SK-N-SH (cell line): ENCODE results near the gene STK4. TPM values are rescaled to one million over a fixed set of nuclear protein-coding genes. Genes with fewer than 3 reads are reported as not detected.

ENCODE experiments used
- CTCF ChIA-PET: fragments of 300-600, 350-600 bp; formaldehyde crosslinking; extraction: SDS; loops from one replicate; lab custom pipeline; 2021; lab: Yijun Ruan, JAX
- POLR2A ChIA-PET: fragments of 350-600 bp; sonication (Branson Sonifier 250); formaldehyde crosslinking; extraction: SDS; loops from one replicate; lab custom pipeline; 2020; ENCODE audit warnings: antibody characterized with exemption, inconsistent platforms; lab: Yijun Ruan, JAX
- DNase-seq: peaks from one replicate; pipeline ENCODE4 v3.0.0; 2012
- H2AFZ ChIP-seq: fragments of 200-600 bp; sonication (generic); 2 replicates; pipeline ENCODE4 v1.8.1; 2016; ENCODE audit warnings: antibody characterized with exemption, mild to moderate bottlenecking, low read depth
- H3F3A ChIP-seq: fragments of 200-600 bp; sonication (generic); replicated peaks from 2 replicates; pipeline ENCODE3; 2016; ENCODE audit warnings: antibody characterized with exemption, mild to moderate bottlenecking; ENCODE audit not compliant: insufficient read depth
- H3K27ac ChIP-seq, 2 experiments: fragments of 200-500 bp in 1 of 2; fragments of 200-600 bp in 1 of 2; sonication (Bioruptor generic) in 1 of 2; sonication (generic), shearing (Covaris generic) in 1 of 2; 2 replicates each; pipeline versions ENCODE4 v1.5.1 to v1.6.1; 2014 to 2016; ENCODE audit warnings: low read depth in 2 of 2, inconsistent platforms in 1 of 2, low read length in 1 of 2, mild to moderate bottlenecking in 1 of 2, mixed read lengths in 1 of 2
- H3K27me3 ChIP-seq: fragments of 200-600 bp; sonication (generic), shearing (Covaris generic); 2 replicates; pipeline ENCODE4 v1.6.1; 2016; ENCODE audit warnings: mixed run types; ENCODE audit not compliant: insufficient read depth
- H3K36me3 ChIP-seq, 2 experiments: fragments of 200-500 bp in 1 of 2; fragments of 200-600 bp in 1 of 2; sonication (Bioruptor generic) in 1 of 2; sonication (generic) in 1 of 2; replicated peaks in 1 of 2; 2 replicates each; pipeline versions ENCODE3 to v1.5.1; 2014 to 2016; ENCODE audit warnings: low read length in 1 of 2, mild to moderate bottlenecking in 1 of 2; ENCODE audit not compliant: insufficient read depth in 2 of 2, control insufficient read depth in 1 of 2
- H3K4me1 ChIP-seq, 2 experiments: fragments of 200-500 bp in 1 of 2; fragments of 200-600 bp in 1 of 2; sonication (Bioruptor generic) in 1 of 2; sonication (generic), shearing (Covaris generic) in 1 of 2; 2 replicates each; pipeline versions ENCODE4 v1.5.1 to v1.6.1; 2014 to 2016; ENCODE audit warnings: low read depth in 1 of 2, low read length in 1 of 2, mixed run types in 1 of 2; ENCODE audit not compliant: insufficient read depth in 2 of 2, control insufficient read depth in 1 of 2
- H3K4me2 ChIP-seq: fragments of 200-600 bp; sonication (generic), shearing (Covaris generic); 2 replicates; pipeline ENCODE4 v1.6.1; 2017; ENCODE audit warnings: mixed run types
- H3K4me3 ChIP-seq, 2 experiments: fragments of 200-500 bp in 1 of 2; fragments of 200-600 bp in 1 of 2; sonication (Bioruptor generic) in 1 of 2; sonication (generic), shearing (Covaris generic) in 1 of 2; 2 replicates each; pipeline versions ENCODE4 v1.5.1 to v1.8.1; 2014 to 2016; ENCODE audit warnings: low read depth in 2 of 2, inconsistent platforms in 1 of 2, low read length in 1 of 2, mild to moderate bottlenecking in 1 of 2, mixed read lengths in 1 of 2, moderate library complexity in 1 of 2
- H3K79me2 ChIP-seq: fragments of 200-600 bp; sonication (generic); 2 replicates; pipeline ENCODE4 v1.8.1; 2017; ENCODE audit warnings: mild to moderate bottlenecking; ENCODE audit not compliant: insufficient read depth
- H3K9ac ChIP-seq: fragments of 200-600 bp; sonication (generic); 2 replicates; pipeline ENCODE4 v1.6.1; 2017; ENCODE audit warnings: mixed run types
- H3K9me2 ChIP-seq: fragments of 200-600 bp; sonication (generic); 2 replicates; pipeline ENCODE4 v1.6.1; 2017; ENCODE audit warnings: mixed run types
- H3K9me3 ChIP-seq: fragments of 200-600 bp; sonication (generic); 2 replicates; pipeline ENCODE4 v1.6.1; 2017; ENCODE audit warnings: mixed run types, mild to moderate bottlenecking, moderate library complexity
- H4K20me1 ChIP-seq: fragments of 200-600 bp; sonication (generic); 2 replicates; pipeline ENCODE4 v1.6.1; 2017; ENCODE audit warnings: mild to moderate bottlenecking, mixed run types; ENCODE audit not compliant: insufficient read depth
- CHD2 ChIP-seq: fragments of 150-350 bp; IDR thresholded peaks from 2 replicates; pipeline ENCODE4 v1.6.1; 2018; ENCODE audit warnings: low read length; ENCODE audit not compliant: partially characterized antibody
- ELF1 ChIP-seq: IDR thresholded peaks from 2 replicates; pipeline ENCODE4 v1.4.0; 2012
- EZH2phosphoT487 ChIP-seq: fragments of 200-600 bp; sonication (generic); IDR thresholded peaks from 2 replicates; pipeline ENCODE4 v1.6.1; 2017; ENCODE audit warnings: low read depth, mixed run types, mild to moderate bottlenecking, antibody characterized with exemption, moderate library complexity, borderline replicate concordance
- FOSL2 ChIP-seq: IDR thresholded peaks from 2 replicates; pipeline ENCODE4 v1.4.0; 2012; ENCODE audit warnings: low read depth, mild to moderate bottlenecking, moderate library complexity, borderline replicate concordance
- RAD21 ChIP-seq: IDR thresholded peaks from 2 replicates; pipeline ENCODE4 v1.6.1; 2012; ENCODE audit warnings: mild to moderate bottlenecking, low read length
- RFX5 ChIP-seq: IDR thresholded peaks from 2 replicates; pipeline ENCODE4 v1.6.1; 2012; ENCODE audit warnings: mild to moderate bottlenecking, improper control_type of control experiment, low read length
- WGBS: methylation state at CpG from one replicate; pipeline ENCODE4 v1.1.6; 2017; ENCODE audit warnings: low lambda C conversion rate; 5-methylcytosine and 5-hydroxymethylcytosine counted together
- polyA plus RNA-seq, 3 experiments: library from polyadenylated mRNA; depleted of rRNA; stranded (reverse); fragments of >200 nt; gene quantifications; 2 replicates each; pipeline ENCODE4 v1.2.3, GENCODE V29; 2012
- TF ChIP-seq, protein P1 (sequence below): fragments of 200-600 bp; sonication (generic); IDR thresholded peaks from 2 replicates; pipeline ENCODE4 v1.6.1; 2017; ENCODE audit warnings: antibody characterized with exemption, mild to moderate bottlenecking, moderate library complexity

Gene STK4
- polyA plus RNA-seq, 1 of the 3 experiments (the other 2 are of a cell fraction) = 11.4 TPM

- H3K36me3 ChIP-seq = peaks cover 30 to 75% of the 10 kb centered on the region in 2 experiments
- no peak overlapping the region; a peak in 1 of 4 replicates for H3K27ac ChIP-seq
- POLR2A ChIA-PET = no interaction called here
- H4K20me1 ChIP-seq = no peaks in the 10 kb centered on the region
- peaks cover 15% of the 10 kb centered on the region for H3F3A ChIP-seq
- H3K4me1 ChIP-seq = no peaks in the 10 kb centered on the region
- no peak overlapping the region for H3K4me3 ChIP-seq
- CTCF ChIA-PET = interaction anchor here (0.6 to 1.5 kb wide), 8 partner anchors 15 to 829 kb away, joined by 3 to 8 read pairs (median 3); no protein-coding TSS in a partner anchor
- H3K9me3 ChIP-seq = no peaks in the 10 kb centered on the region
- no peak overlapping the region for H3K4me2 ChIP-seq
- no peak for DNase-seq
- no peaks in the 10 kb centered on the region for H3K27me3 ChIP-seq
- TF ChIP-seq, protein P1, sequence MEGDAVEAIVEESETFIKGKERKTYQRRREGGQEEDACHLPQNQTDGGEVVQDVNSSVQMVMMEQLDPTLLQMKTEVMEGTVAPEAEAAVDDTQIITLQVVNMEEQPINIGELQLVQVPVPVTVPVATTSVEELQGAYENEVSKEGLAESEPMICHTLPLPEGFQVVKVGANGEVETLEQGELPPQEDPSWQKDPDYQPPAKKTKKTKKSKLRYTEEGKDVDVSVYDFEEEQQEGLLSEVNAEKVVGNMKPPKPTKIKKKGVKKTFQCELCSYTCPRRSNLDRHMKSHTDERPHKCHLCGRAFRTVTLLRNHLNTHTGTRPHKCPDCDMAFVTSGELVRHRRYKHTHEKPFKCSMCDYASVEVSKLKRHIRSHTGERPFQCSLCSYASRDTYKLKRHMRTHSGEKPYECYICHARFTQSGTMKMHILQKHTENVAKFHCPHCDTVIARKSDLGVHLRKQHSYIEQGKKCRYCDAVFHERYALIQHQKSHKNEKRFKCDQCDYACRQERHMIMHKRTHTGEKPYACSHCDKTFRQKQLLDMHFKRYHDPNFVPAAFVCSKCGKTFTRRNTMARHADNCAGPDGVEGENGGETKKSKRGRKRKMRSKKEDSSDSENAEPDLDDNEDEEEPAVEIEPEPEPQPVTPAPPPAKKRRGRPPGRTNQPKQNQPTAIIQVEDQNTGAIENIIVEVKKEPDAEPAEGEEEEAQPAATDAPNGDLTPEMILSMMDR = peak; percentile 12; the same call in 1 of the 2 replicates
- TF ChIP-seq CHD2 = no peak
- H3K9ac ChIP-seq = no peak overlapping the region
- 77% methylated on average over 2 of the region's 4 CpGs for WGBS
- no peaks in the 10 kb centered on the region for H3K79me2 ChIP-seq
- H2AFZ ChIP-seq = no peak overlapping the region
- no peaks in the 10 kb centered on the region for H3K9me2 ChIP-seq
These were observed 23.9 kb upstream of the STK4 start for GRCh38 chr20:44942264-44942973.

DNA sequence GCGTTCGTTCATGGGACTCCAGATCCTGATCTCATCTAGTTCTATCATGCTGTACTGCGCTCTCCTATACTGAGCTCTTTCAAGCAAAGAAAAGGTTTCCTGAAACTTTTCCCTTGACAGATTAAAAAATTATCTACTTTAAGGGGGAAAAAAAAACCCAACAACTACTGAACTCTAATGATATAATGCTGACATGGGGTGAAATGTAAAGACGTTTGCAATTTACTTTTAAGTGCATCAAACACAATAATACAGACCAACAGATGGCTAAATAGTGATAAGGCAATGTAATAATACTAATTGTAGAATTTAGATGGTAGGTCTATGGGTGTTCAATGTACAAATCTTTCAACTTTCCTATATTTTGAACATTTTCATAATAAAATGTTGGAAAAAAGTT, 22.5 kb upstream of the STK4 start:
- H3K36me3 ChIP-seq = peaks cover 39 to 83% of the 10 kb centered on the region in 2 experiments
- H4K20me1 ChIP-seq = no peaks in the 10 kb centered on the region
- no peaks in the 10 kb centered on the region for H3K79me2 ChIP-seq
- DNase-seq = no peak
- CTCF ChIA-PET = interaction anchor here (1.5 kb wide), 1 partner anchor 153 kb away, joined by 3 read pairs; no protein-coding TSS in a partner anchor
- no peak overlapping the region for H2AFZ ChIP-seq
- no peak overlapping the region for H3K9ac ChIP-seq
- H3K4me2 ChIP-seq = no peak overlapping the region
- no peaks in the 10 kb centered on the region for H3K9me3 ChIP-seq
- peaks cover 15% of the 10 kb centered on the region for H3F3A ChIP-seq
- no peaks in the 10 kb centered on the region for H3K9me2 ChIP-seq
- H3K27ac ChIP-seq = no peak overlapping the region
- no peak overlapping the region for H3K4me3 ChIP-seq
- TF ChIP-seq, protein P1 = no peak
- TF ChIP-seq ELF1 = no peak
- no peak for TF ChIP-seq EZH2phosphoT487
- TF ChIP-seq RAD21 = no peak
- no peak for TF ChIP-seq FOSL2
- TF ChIP-seq RFX5 = no peak
- POLR2A ChIA-PET = no interaction called here
- H3K4me1 ChIP-seq = no peaks in the 10 kb centered on the region
- 82% methylated on average over 4 of the region's 4 CpGs for WGBS
- H3K27me3 ChIP-seq = no peaks in the 10 kb centered on the region
